Measurements from ENCODE around the gene RNF41. TPM values are rescaled to one million over a fixed set of nuclear protein-coding genes. Genes with fewer than 3 reads are reported as not detected.

Gene RNF41
- total RNA-seq, 1 donor from 2014 or later, result 86.0 TPM

DNA sequence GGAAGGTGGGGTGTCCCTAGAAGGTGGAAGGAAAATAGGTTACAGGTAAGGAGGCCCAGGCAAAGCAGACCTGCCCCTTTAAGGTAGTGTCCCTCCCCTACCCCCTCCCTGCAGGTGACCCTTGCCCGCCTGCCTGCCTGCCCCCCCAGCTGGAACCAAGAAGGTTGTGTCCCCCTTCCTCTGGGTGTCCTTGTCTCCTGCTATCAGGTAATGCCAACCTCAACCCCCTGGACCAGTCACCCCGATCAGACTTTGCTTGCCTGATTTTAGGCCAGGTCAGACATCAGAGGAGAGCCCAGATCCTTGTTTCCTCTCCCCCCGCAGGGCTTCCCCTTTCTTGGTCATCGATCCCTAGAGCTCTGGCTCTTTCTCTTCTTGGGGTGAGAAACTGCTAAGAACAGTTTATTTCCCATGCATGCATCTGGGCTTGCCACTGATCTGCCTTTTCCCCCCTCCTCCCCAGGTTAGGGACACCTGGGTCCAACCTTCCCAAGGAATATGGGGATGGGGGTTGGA is 8.3 kb upstream of the RNF41 start, which contains the start of gene SLC39A5:
Gene SLC39A5 (plus strand): TSS at position 136 of the 516 bp plus-strand sequence. CDS start 1,224 bp downstream, outside the sequence.
- DNase-seq (no peak), ATAC-seq (ENCODE audit: low read depth) (no peak)
- H3K27ac Mint-ChIP-seq, result no peak within 1 kb of the TSS
- H3K9me3 Mint-ChIP-seq, result no peaks in the 10 kb centered on the region
- ChIA-PET CTCF (no interaction called here), POLR2A (interaction anchor here (0.7 kb wide), 2 partner anchors 240 to 1732 kb away, joined by 4 to 6 read pairs; no protein-coding TSS in a partner anchor)
- TF ChIP-seq, protein P1, sequence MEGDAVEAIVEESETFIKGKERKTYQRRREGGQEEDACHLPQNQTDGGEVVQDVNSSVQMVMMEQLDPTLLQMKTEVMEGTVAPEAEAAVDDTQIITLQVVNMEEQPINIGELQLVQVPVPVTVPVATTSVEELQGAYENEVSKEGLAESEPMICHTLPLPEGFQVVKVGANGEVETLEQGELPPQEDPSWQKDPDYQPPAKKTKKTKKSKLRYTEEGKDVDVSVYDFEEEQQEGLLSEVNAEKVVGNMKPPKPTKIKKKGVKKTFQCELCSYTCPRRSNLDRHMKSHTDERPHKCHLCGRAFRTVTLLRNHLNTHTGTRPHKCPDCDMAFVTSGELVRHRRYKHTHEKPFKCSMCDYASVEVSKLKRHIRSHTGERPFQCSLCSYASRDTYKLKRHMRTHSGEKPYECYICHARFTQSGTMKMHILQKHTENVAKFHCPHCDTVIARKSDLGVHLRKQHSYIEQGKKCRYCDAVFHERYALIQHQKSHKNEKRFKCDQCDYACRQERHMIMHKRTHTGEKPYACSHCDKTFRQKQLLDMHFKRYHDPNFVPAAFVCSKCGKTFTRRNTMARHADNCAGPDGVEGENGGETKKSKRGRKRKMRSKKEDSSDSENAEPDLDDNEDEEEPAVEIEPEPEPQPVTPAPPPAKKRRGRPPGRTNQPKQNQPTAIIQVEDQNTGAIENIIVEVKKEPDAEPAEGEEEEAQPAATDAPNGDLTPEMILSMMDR (IDR thresholded peaks at IDR 0.05), result no peak
- H3K4me1 Mint-ChIP-seq, result peaks cover 8% of the 10 kb centered on the region
- no peaks in the 10 kb centered on the region for H3K27me3 Mint-ChIP-seq
- H3K36me3 Mint-ChIP-seq (ENCODE audit: low read depth), result peaks cover 10% of the 10 kb centered on the region
- intact Hi-C loops (cut with micrococcal nuclease), result no loop called here
- H3K4me3 Mint-ChIP-seq, result no peak within 1 kb of the TSS

DNA sequence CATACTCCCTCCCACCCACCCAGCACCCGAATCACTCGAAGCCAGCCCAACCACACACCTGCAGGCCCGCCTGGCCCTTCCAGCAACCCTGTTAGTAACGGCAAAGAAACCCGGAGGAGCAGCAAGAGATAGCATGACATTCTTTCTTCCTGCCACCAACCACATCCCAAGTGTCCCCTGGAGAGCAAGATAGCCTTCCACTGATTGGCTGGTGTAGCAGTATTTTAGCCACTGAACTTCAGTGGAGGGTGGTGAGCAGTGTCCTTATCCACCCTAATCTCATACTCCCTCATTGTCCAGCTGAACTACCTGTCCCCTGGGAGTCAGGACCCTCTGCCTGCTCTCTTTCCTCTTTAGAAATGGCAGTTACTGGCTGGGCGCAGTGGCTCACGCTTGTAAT is 7.4 kb upstream of the RNF41 start:
- Mint-ChIP-seq H3K27ac (no peak overlapping the region), H3K4me3 (no peak overlapping the region), H3K4me1 (peaks cover 15% of the 10 kb centered on the region), H3K36me3 (ENCODE audit: low read depth) (peaks cover 10% of the 10 kb centered on the region), H3K27me3 (no peaks in the 10 kb centered on the region), H3K9me3 (no peaks in the 10 kb centered on the region)
- ChIA-PET POLR2A (no interaction called here), CTCF (no interaction called here)
- no peak for DNase-seq
- intact Hi-C loops (cut with micrococcal nuclease), result no loop called here
- TF ChIP-seq, protein P1 (IDR thresholded peaks at IDR 0.05), result no peak
- no peak for ATAC-seq (ENCODE audit: low read depth)

DNA sequence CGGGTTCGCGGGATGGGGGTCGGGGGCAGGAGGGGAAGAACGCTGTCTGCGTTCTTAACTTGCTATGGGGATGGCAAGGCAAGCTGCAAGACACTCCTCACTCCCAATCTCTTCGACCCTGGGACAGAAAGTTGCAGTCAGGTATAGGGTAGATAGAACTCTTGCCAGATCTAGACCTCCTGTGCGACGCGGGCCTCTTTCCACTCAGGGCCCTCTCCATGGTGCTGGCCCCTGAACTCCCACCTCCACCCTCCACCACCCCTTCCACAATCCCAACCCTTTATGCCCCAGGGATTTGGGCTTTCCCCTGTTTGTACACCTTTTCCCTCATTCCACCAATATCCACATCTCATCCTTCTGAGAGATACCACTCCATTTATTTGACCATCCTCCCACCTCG is 3.2 kb upstream of the RNF41 start:
- TF ChIP-seq, protein P1 (IDR thresholded peaks at IDR 0.05), result no peak
- ChIA-PET CTCF (no interaction called here), POLR2A (no interaction called here)
- H3K27ac Mint-ChIP-seq, result peak overlapping the region; percentile 98
- peaks cover 27% of the 10 kb centered on the region for H3K36me3 Mint-ChIP-seq (ENCODE audit: low read depth)
- intact Hi-C loops (cut with micrococcal nuclease), result loop anchor here (1.0 to 5.0 kb wide), 10 partner anchors 19 to 487 kb away; partner anchors contain the start of genes ANKRD52, MYL6B, PYM1 and RAB5B
- DNase-seq (no peak), ATAC-seq (ENCODE audit: low read depth) (no peak)
- peak overlapping the region; percentile 99 for H3K4me3 Mint-ChIP-seq
- peaks cover 44% of the 10 kb centered on the region for H3K4me1 Mint-ChIP-seq
- no peaks in the 10 kb centered on the region for H3K27me3 Mint-ChIP-seq
- no peaks in the 10 kb centered on the region for H3K9me3 Mint-ChIP-seq

DNA sequence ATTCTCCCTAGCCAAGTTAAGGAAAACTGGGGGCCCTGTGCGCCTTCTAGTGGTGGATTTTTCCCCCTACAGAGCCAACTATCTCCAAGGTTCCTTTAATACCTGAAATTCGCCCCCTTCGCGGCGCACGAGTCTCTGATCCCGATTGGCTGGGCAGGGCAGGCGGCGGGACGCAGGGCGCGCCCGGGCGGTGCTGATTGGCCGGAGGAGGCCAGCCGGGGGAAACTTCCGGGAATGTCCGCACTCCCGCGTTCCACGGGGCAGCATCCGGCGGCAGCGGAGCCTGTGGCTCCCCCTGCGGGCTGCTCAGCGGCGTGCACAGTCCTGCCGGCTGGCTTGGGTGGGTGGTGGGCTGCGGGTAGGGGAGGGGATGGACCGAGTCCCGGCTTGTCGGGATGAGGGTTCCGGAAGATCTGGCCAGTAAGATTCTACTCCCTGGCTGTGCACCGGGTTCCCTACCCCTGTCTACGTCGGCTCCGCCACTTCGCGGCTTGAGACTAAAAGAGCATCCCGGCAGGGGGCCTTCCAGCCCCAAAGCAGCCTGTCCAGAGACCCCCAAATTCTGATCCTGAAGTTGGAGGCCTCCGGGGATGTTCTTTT is 2.5 kb upstream of the RNF41 start, which contains the start of gene NABP2:
Gene NABP2 (plus strand): TSS at position 241 of the 600 bp plus-strand sequence. CDS start 515 bp downstream, outside the sequence.
- POLR2A ChIA-PET, result no interaction called here
- peak within 1 kb of the TSS; percentile 99 for H3K4me3 Mint-ChIP-seq

More for the DNA sequence above, 2.5 kb upstream of the RNF41 start, which contains the start of gene NABP2:
- H3K27me3 Mint-ChIP-seq, result no peaks in the 10 kb centered on the region
- TF ChIP-seq, protein P1 (IDR thresholded peaks at IDR 0.05), result peak; percentile 67
- CTCF ChIA-PET, result interaction anchor here (4.0 kb wide), 1 partner anchor 104 kb away, joined by 34 read pairs; the partner anchor contains the start of gene ZC3H10
- H3K36me3 Mint-ChIP-seq (ENCODE audit: low read depth), result peaks cover 27% of the 10 kb centered on the region
- DNase-seq (peak; percentile 88), ATAC-seq (ENCODE audit: low read depth) (peak; percentile 72)
- H3K9me3 Mint-ChIP-seq, result no peaks in the 10 kb centered on the region
- peaks cover 48% of the 10 kb centered on the region for H3K4me1 Mint-ChIP-seq
- intact Hi-C loops (cut with micrococcal nuclease), result loop anchor here (1.0 to 5.0 kb wide), 10 partner anchors 18 to 486 kb away; partner anchors contain the start of genes ANKRD52, MYL6B, PYM1 and RAB5B
- H3K27ac Mint-ChIP-seq, result peak within 1 kb of the TSS; percentile 98

All from activated B cell treated with CpG ODN at 0.5 μM for 24 hours (primary cell).